ENCODE data around the gene PPIG. TPM values are rescaled to one million over a fixed set of nuclear protein-coding genes. Genes with fewer than 3 reads are reported as not detected.
"Not testable (repeated sequence)": the region's sequence is repeated elsewhere in the genome, so short reads cannot be mapped to it uniquely, and the experiment has no call there.

The PPIG gene
- total and polyA plus RNA-seq, 8 donors: 22.0 to 98.8 (median 27.9) TPM

- H3K27me3 ChIP-seq: no peaks in the 10 kb centered on the region
- TF ChIP-seq POLR2A (IDR thresholded peaks at IDR 0.05) (no peak), EP300 (IDR thresholded peaks at IDR 0.05) (no peak), CTCF (IDR thresholded peaks at IDR 0.05) (no peak), POLR2AphosphoS5 (IDR thresholded peaks at IDR 0.05) (no peak)
- 85 to 94% (median 89%) methylated on average over 6 of the region's 6 CpGs for WGBS, 5 donors
- no peaks in the 10 kb centered on the region for H3K4me1 ChIP-seq
- no peaks in the 10 kb centered on the region for H3K36me3 ChIP-seq
- H3K27ac ChIP-seq: no peak overlapping the region
- H3K9me3 ChIP-seq: no peaks in the 10 kb centered on the region
- no peak for DNase-seq
- no peak overlapping the region for H3K4me3 ChIP-seq
- intact Hi-C loops (cut with DNase I; ENCODE audit: low total_unique reads): no loop called here
Observed at GRCh38 chr2:169676850-169677249, 92.7 kb downstream of the PPIG start.

DNA sequence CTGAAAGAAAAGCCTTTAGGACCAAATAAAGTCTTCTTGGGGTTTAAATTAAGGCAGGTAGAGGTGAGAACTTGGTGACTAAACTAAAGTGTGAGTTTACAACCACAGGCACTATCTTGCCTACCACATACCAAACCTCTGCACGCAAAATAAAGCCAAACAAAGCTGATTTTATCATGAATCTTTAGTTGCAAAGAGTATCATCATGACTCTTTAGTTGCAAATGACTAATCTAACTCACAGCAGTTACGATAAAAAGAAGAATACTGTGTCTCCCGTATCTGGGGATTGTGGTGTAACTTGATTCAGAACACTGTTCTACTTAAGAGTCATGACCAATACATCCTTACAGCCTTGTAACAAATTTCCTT lies 98.9 kb downstream of the PPIG start:
- 44 to 74% (median 55%) methylated on average over 3 of the region's 3 CpGs for WGBS, 5 donors
- no peaks in the 10 kb centered on the region for H3K27me3 ChIP-seq
- H3K4me1 ChIP-seq: no peaks in the 10 kb centered on the region
- no peak overlapping the region for H3K4me3 ChIP-seq
- H3K9me3 ChIP-seq: no peaks in the 10 kb centered on the region
- intact Hi-C loops (cut with DNase I; ENCODE audit: low total_unique reads): no loop called here
- no peak overlapping the region for H3K27ac ChIP-seq
- TF ChIP-seq EP300 (IDR thresholded peaks at IDR 0.05) (no peak), POLR2A (IDR thresholded peaks at IDR 0.05) (no peak), POLR2AphosphoS5 (IDR thresholded peaks at IDR 0.05) (no peak), CTCF (IDR thresholded peaks at IDR 0.05) (no peak)
- no peaks in the 10 kb centered on the region for H3K36me3 ChIP-seq
- DNase-seq: no peak

- intact Hi-C loops (cut with DNase I; ENCODE audit: low total_unique reads): no loop called here
- Histone ChIP-seq H3K4me1 (no peaks in the 10 kb centered on the region), H3K9me3 (no peaks in the 10 kb centered on the region), H3K27me3 (no peaks in the 10 kb centered on the region), H3K4me3 (no peak overlapping the region), H3K36me3 (no peaks in the 10 kb centered on the region), H3K27ac (no peak overlapping the region)
- 47 to 54% (median 51%) methylated on average over 3 of the region's 3 CpGs for WGBS, 5 donors
- DNase-seq: no peak
- TF ChIP-seq POLR2AphosphoS5 (IDR thresholded peaks at IDR 0.05) (no peak), CTCF (IDR thresholded peaks at IDR 0.05) (no peak), EP300 (IDR thresholded peaks at IDR 0.05) (no peak), POLR2A (IDR thresholded peaks at IDR 0.05) (no peak)
Observed at GRCh38 chr2:169683425-169684134, 99.4 kb downstream of the PPIG start.

DNA sequence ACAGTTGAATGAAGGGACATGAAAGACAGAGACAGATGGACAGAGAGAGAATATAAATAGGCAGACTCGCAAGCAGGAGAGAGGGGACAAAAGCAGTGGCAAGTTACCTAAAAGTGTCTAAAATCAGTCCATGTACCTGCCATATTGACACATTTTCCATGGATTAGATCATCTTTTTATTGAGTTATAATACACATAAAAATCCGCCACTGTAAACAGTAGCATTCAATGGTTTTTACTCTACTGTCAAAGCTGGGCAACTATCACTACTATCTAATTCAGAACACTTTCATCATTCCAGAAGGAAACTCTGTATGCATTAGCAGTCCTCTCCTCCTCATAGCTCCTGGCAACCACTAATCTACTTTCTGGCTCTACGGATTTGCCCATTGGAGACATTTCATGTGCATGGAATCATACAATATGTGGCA lies 100.0 kb downstream of the PPIG start:
- Histone ChIP-seq H3K9me3 (no peaks in the 10 kb centered on the region), H3K27ac (no peak overlapping the region), H3K36me3 (no peaks in the 10 kb centered on the region), H3K4me1 (no peaks in the 10 kb centered on the region), H3K4me3 (no peak overlapping the region), H3K27me3 (no peaks in the 10 kb centered on the region)
- no peak for TF ChIP-seq CTCF (IDR thresholded peaks at IDR 0.05)
- no peak for TF ChIP-seq EP300 (IDR thresholded peaks at IDR 0.05)
- no peak for TF ChIP-seq POLR2AphosphoS5 (IDR thresholded peaks at IDR 0.05)
- TF ChIP-seq POLR2A (IDR thresholded peaks at IDR 0.05): no peak
- intact Hi-C loops (cut with DNase I; ENCODE audit: low total_unique reads): no loop called here
- WGBS, 5 donors: 54 to 91% (median 74%) methylated on average over 3 of the region's 3 CpGs
- no peak for DNase-seq

DNA sequence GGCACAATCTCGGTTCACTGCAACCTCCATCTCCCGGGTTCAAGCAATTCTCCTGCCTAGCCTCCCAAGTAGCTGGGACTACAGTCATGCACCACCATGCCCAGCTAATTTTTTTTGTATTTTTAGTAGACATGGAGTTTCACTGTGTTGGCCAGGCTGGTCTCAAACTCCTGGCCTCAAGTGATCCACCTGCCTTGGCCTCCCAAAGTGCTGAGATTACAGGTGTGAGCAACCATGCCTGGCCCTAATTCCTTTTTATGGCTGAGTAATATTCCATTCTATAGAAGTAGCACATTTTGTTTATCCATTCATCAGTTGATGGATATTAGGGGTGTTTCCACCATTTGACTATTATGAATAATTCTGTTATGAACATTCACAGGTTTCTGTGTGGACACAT lies 100.6 kb downstream of the PPIG start:
- H3K27ac ChIP-seq; H3K36me3 ChIP-seq; H3K27me3 ChIP-seq; H3K4me3 ChIP-seq; H3K9me3 ChIP-seq; H3K4me1 ChIP-seq; DNase-seq; intact Hi-C loops (cut with DNase I; ENCODE audit: low total_unique reads): not testable (repeated sequence)
- WGBS, 5 donors: 85 to 100% (median 96%) methylated on average over 2 of the region's 2 CpGs

- H3K36me3 ChIP-seq; H3K9me3 ChIP-seq; H3K27me3 ChIP-seq; H3K27ac ChIP-seq; DNase-seq; H3K4me3 ChIP-seq; H3K4me1 ChIP-seq; intact Hi-C loops (cut with DNase I; ENCODE audit: low total_unique reads): not testable (repeated sequence)
- WGBS, 5 donors: 82 to 92% (median 88%) methylated on average over 4 of the region's 4 CpGs
Observed at GRCh38 chr2:169686825-169687224, 102.7 kb downstream of the PPIG start.

DNA sequence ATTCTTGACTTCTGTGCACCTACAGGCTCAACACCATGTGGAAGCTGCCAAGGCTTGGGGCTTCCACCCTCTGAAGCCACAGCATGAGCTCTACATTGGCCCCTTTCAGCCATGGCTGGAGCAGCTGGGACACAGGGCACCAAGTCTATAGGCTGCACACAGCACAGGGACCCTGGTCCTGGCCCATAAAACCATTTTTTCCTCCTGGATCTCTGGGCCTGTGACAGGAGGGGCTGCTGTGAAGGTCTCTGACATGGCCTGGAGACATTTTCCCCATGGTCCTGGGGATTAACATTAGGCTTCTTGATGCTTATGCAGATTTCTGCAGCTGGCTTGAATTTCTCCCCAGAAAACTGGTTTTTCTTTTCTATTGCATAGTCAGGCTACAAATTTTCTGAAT lies 103.8 kb downstream of the PPIG start:
- intact Hi-C loops (cut with DNase I; ENCODE audit: low total_unique reads); H3K4me1 ChIP-seq; H3K27me3 ChIP-seq; DNase-seq; H3K36me3 ChIP-seq; H3K4me3 ChIP-seq; H3K27ac ChIP-seq; H3K9me3 ChIP-seq: not testable (repeated sequence)

Data from stomach (tissue), 9 donors.